GM21526 (cell line): ENCODE results near the gene ERICH4.
"Not testable (repeated sequence)": the region's sequence is repeated elsewhere in the genome, so short reads cannot be mapped to it uniquely, and the experiment has no call there.

Experiments used
- ATAC-seq: cut with Tn5 transposase; IDR thresholded peaks from one replicate; pipeline ENCODE4 v1.9.1; 2021; ENCODE audit warnings: moderate library complexity; ENCODE audit not compliant: unreplicated experiment, low FRiP score

ERICH4 gene, protein sequence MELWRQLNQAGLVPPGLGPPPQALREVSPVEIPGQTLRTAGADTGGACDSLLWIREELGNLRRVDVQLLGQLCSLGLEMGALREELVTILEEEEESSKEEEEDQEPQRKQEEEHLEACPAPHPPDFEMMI

DNA sequence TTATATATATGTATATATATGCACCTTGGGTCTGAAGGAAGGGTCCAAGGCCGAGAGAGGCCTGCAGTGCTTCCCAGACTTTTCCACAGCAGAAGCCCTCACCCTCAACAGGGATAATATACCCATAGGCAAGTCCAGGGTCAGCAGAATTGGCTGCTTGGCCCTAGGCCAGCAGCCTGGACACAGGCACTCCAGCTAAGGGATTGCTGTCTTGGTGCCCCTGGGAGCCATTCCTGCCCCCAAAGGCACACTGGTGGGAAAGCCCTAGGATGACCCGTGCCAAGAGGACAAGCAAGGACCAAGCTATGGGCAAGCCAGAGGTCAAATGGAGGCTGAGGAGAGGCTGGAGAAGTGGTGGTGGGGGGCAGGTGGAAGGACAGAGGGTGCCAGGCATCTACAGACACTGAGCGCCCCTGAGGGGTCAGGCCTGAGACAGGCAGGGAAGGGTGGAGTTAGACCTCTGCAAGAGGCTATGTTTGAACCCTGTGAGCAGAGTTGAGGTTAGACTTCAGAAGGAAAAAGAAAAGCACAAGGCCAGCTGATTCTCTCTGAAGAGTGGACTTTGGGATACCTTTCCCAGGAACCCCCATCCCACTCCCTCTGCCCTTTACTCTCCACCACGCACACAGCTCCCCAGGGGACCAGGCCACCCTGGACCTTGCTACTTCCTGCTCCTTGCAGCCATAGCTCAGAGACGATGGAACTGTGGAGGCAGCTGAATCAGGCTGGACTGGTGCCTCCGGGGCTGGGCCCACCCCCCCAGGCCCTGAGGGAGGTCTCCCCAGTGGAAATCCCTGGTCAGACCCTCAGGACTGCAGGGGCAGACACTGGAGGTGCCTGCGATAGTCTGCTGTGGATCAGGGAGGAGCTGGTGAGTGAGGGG, at the start of gene ERICH4:
Gene ERICH4 (plus strand): TSS at position 684 of the 883 bp plus-strand sequence. CDS start 14 bp downstream, at position 698.
- no peak for ATAC-seq

- no peak for ATAC-seq
Observed at GRCh38 chr19:41395355-41395754, 47.6 kb upstream of the ERICH4 start.

DNA sequence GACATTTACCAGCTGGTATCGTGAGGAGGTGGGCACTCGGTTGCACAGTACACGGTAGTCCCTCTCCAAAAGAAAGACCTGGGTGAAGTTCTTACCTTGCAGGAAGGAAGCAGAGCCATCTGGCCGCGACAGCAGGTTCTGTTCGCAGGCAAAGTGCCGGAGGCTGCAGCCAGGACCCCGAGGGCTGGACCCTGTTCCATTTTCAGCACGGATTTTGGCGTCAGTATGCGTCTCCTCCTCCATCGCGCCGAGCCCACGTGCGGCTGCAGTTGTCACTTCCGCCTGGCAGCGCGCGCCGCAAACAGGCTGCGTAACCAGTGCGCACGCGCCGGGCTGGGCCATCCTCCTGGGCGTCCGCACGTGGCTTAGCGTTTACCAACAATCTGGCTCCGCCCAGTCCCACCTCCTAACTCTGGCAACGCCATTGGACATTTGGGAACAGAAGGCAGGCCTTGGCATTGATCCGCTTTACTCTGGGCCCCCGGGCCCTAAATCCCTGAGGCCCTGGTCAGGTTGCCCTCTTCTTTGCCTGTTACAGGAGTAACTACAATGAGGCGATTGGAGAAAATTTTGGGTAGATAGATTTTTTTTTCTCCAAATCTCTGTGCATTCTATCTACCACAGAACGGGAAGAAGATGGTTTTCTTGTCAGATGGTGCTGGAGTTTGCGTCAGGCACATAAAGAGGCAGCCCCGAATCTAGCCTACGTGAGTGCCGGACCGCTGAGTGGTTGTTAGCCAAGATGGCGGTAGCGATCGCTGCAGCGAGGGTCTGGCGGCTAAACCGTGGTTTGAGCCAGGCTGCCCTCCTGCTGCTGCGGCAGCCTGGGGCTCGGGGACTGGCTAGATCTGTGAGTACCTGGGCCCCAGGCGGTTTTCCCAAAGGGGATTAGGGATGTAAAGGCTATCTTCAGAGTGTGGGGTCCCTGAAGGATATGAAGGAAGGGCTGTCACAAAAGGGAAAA, 45.6 kb upstream of the ERICH4 start, which contains the start of the genes BCKDHA and EXOSC5:
Gene BCKDHA (plus strand): TSS at position 733 of the 964 bp plus-strand sequence. CDS start 10 bp downstream, at position 743.
Gene EXOSC5 (minus strand): TSS at position 274 of the 964 bp plus-strand sequence. CDS start 31 bp downstream, at position 243.
- peak; percentile 73 for ATAC-seq

- ATAC-seq: no peak
Observed at GRCh38 chr19:41398050-41398418, 44.9 kb upstream of the ERICH4 start.

DNA sequence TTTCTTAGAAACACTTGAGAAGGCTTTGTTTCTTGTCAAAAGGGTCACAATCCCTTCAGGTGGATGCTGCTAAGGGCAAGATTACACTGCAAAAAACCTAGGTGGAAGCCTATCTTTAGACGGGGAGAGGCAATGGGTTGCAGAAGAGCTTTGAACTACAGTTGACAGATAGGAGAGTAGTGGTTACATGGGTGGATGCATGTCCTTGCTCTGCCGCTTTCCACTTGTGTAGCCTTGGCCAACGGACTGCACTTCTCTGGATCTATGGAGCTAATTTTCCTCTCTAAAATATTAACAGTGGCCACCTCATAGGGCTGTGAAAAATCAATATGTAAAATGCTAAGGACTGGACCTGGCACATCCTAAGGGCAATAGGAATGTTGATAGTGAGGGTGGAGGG, 44.4 kb upstream of the ERICH4 start:
- no peak for ATAC-seq

- ATAC-seq: no peak
Observed at GRCh38 chr19:41399091-41399490, 43.9 kb upstream of the ERICH4 start.

DNA sequence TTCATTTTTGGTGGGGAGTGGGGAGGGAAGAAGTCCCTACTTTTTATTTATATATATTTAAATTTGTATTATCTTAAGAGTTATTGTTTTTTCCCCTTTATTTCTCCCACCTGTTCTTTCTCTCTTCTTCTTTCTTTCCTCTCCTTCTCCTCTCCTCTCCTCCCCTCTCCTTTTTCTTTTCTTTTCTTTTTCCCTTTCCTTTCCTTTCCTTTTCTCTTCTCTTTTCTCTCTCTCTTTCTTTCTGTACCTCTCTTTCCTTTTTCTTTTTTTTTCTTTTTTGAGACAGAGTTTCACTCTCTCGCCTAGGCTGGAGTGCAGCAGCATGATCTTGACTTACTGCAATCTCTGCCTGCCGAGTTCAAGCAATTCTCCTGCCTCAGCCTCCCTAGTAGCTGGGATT, 43.4 kb upstream of the ERICH4 start:
- ATAC-seq: no peak

DNA sequence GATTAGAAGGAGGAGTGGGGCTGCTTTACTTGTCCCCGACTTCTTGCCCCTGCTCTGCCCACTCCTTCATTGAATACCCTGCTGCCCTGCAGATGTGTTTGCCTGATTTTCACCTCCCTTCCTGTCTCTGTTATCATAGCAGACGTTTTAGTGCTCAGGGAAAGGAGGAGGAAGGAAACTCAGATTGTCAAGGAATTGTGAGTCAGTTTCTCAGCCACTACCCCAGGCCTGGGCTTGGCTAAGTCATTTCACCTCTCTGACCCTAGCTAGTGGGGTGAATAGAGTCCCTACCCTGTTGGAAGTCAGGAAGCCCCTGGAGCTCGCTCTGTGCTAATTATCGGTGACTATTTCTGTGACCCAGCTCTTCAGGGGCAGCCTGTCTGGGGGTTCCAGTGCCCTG, 41.5 kb upstream of the ERICH4 start:
- ATAC-seq: no peak

DNA sequence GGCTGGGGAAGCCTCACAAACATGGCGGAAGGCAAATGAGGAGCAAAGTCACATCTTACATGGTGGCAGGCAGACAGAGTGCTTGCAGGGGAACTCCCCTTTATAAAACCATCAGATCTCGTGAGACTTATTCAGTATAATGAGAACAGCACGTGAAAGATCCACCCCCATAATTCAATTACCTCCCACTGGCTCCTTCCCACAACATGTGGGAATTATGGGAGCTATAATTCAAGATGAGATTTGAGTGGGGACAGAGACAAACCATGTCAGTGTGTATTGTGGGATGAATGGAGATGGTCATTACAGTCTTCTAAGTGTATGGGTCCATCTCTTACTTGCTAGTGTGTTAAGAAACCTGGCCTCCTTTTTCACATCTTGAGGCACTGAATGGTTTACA, 40.9 kb upstream of the ERICH4 start:
- ATAC-seq: no peak

- no peak for ATAC-seq
Observed at GRCh38 chr19:41403181-41403970, 39.6 kb upstream of the ERICH4 start.

GRCh38 chr19:41405776-41406175, 37.2 kb upstream of the ERICH4 start:
- ATAC-seq: no peak

DNA sequence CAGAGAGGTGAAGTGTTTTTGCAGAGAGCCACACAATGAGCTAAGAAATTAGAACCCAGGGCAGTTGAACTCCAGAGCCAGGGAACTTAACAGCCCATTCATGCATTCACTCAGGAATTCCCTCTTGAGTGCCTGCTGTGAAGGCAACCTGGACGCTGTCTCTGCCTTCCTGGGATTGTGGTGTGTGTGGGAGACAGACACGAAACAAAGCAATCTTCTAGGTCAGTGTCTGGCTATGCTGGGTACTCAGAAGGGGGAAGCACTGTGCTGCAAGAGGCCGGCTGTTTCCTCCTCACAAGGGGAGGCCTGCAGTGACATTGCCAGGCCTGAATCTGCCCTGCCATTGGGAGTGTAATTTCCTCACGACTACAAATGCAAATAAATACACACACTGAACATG, 35.7 kb upstream of the ERICH4 start:
- ATAC-seq: no peak

- ATAC-seq: no peak
Observed at GRCh38 chr19:41408256-41408655, 34.7 kb upstream of the ERICH4 start.

DNA sequence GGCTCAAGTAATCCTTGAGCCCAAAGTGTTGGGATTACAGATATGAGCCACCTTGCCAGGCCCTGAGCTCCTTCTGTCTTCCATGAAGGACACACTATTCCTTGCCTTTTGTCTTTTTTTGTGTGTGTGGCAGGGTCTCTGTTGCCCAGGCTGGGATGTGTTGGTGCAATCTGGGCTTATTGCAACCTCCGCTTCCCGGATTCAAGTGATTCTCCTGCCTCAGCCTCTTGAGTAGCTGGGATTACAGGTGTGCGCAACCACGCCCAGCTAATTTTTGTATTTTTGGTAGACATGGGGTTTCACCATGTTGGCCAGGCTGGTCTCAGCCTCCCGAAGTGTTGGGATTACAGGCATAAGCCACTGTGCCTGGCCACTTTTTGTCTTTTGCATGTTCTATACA, 34.1 kb upstream of the ERICH4 start:
- not testable (repeated sequence) for ATAC-seq

GRCh38 chr19:41409288-41409687, 33.7 kb upstream of the ERICH4 start:
- ATAC-seq: no peak

DNA sequence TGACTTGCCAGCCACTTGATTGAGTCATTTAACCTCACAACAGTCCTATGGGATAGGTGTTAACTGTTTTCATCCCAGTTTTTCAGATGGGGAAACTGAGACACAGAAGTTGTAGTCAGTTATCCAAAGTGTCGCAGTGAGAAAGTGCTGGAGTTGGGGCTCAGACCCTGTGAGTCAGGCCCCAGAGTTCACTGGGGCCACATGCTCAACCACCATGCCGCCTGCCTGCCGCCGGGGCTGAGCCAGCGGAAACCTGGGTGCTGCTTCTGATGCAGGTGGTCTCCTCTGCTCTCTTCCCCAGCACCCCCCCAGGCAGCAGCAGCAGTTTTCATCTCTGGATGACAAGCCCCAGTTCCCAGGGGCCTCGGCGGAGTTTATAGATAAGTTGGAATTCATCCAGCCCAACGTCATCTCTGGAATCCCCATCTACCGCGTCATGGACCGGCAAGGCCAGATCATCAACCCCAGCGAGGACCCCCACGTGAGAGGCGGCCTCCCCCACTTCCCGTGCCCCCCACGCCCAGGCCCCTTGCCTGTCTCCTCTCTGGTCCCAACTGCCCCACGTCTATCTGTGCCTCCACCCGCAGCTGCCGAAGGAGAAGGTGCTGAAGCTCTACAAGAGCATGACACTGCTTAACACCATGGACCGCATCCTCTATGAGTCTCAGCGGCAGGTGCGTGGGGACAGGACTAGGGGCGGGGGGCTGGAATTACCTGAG, 32.5 kb upstream of the ERICH4 start:
- no peak for ATAC-seq

GRCh38 chr19:41411100-41411967, 31.6 kb upstream of the ERICH4 start:
- no peak for ATAC-seq

- ATAC-seq: no peak
Observed at GRCh38 chr19:41411968-41412265, 31.0 kb upstream of the ERICH4 start.

DNA sequence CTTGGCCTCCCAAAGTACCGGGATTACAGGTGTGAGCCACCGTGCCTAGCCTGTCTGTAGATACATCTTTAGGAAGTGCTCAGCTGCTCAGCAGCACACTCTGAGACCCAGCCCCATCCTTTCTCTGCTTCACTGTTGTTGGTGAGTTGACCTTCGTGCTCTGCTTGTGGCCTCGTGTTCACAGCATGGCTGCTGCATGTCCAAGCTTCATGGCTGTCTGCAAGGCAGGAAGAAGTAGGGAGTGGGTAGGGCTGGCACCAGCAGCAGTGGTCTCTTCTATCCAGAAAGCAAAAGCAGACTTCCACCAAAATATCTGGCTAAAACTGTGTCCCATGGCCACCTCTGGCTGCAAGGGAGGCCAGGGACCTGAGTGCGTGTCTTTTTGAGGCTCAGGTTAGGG, 30.0 kb upstream of the ERICH4 start:
- ATAC-seq: no peak
